GM20431 (cell line): ENCODE data around the gene IRX1.

ENCODE experiments used
- in situ Hi-C: fragments of 300-500 bp; cut with MseI, MboI; formaldehyde crosslinking; loops from one replicate; pipeline ENCODE4 v1.15.0; 2020; ENCODE audit warnings: low sequenced_read_pairs; ENCODE audit not compliant: unreplicated experiment

Gene IRX1

GRCh38 chr5:3595006-3595961 lies at the start of gene IRX1:
IRX1 (plus strand) TSS chr5:3595832; CDS start chr5:3596106, 274 bp downstream.
- in situ Hi-C loops: no loop called here

GRCh38 chr5:3546028-3546427 lies 49.6 kb upstream of the IRX1 start:
- in situ Hi-C loops: no loop called here

DNA sequence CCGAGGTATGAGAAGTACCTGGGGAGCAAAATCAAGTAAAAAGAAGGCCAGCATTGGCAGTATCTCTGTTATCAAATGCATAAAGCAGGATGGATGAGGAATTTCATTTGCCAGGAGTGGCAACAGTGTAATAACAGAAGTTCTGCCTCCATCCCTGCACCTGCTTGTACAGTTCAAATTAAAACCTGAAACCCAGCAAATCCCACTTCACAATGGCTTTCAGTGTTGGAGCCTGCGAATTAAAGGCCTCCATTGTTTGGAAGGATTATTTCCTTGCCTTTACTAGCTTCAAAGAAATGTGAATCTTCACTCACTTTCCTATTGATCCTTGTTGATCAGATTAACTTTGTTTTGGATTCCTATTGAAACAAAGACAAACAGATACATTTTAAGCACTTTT lies 31.5 kb upstream of the IRX1 start:
- in situ Hi-C loops: no loop called here

- in situ Hi-C loops: no loop called here
Measured at GRCh38 chr5:3564827-3565518, 30.7 kb upstream of the IRX1 start.

DNA sequence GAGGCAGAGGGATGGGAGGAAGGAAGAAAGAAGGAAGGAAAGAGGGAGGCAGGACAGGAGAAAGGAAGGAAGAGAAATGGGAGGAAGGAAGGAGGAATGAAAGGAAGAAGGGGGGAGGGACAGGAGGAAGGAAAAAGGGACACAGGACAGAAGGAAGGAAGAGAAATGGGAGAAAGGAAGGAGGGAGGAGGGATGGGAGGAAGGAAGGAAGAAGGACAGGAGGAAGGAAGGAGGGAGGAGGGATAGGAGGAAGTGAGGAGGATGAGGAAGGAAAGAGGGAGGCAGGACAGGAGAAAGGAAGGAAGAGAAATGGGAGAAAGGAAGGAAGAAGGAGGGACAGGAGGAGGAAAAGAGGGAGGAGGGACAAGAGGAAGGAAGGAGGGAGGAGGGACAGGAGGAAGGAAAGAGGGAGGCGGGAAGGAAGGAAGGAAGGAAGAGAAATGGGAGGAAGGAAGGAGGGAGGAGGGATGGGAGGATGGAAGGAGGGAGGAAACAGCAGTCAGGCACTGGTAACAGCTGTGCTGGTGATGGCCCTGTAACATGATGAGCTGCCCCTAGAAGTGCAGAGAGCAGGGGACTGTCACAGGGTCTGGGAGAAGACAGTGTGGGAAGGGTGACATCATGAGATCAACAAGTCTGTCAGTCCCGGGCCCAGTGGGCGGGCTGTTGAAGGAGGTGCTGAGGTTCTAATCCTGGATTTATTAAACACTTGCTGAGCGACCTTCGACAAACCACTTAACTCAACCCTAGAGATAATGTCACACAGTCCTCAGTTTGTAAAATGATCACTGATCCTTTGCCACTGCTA lies 10.7 kb upstream of the IRX1 start:
- in situ Hi-C loops: no loop called here

DNA sequence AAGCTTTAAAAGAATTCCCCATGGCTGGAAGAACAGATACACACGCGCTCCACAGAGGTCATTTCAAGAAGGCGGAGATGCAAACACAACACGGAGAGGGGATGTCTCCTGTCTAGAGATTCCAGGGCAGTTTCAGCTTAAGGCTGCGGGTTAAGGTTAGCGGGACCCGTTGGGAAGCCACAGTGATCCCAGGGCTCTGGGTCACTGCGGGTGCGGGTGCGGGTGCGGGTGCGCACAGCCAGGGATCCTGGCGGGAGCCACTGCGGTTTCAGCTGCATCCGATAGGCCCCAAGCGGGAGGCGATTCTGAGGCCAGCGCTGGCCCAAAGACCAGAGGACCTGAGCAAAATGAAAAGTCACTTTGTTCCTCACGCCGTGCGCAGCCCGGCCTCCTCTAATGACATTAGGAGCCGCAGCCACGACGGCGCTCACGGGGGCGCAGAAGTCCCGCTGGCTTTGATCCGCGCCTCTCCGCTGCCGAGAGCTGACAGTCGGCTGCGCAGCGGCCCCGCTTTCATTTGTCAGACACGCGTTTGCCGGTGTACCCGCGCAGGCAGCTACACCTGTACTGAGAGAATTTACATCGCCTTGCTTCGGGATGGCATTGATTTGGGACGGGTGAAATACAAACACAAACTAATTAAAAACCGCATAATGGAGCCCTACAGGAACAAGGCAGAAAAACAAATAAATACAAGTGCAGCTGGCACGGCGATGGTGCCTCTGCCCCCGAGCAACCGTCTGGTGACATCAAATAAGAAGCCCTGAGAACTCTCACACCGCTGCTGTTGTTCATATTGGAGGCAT lies 5.3 kb upstream of the IRX1 start:
- in situ Hi-C loops: no loop called here

- in situ Hi-C loops: no loop called here
Measured at GRCh38 chr5:3590967-3591900, 4.4 kb upstream of the IRX1 start.

- in situ Hi-C loops: no loop called here
Measured at GRCh38 chr5:3592298-3592697, 3.3 kb upstream of the IRX1 start.

GRCh38 chr5:3593771-3594509 lies 1.7 kb upstream of the IRX1 start:
- in situ Hi-C loops: no loop called here

- in situ Hi-C loops: no loop called here
Measured at GRCh38 chr5:3594510-3595005, 1.1 kb upstream of the IRX1 start.

- in situ Hi-C loops: no loop called here
Measured at GRCh38 chr5:3596261-3596825, 711 bp downstream of the IRX1 start.

GRCh38 chr5:3596857-3597166 lies 1.2 kb downstream of the IRX1 start:
- in situ Hi-C loops: no loop called here

DNA sequence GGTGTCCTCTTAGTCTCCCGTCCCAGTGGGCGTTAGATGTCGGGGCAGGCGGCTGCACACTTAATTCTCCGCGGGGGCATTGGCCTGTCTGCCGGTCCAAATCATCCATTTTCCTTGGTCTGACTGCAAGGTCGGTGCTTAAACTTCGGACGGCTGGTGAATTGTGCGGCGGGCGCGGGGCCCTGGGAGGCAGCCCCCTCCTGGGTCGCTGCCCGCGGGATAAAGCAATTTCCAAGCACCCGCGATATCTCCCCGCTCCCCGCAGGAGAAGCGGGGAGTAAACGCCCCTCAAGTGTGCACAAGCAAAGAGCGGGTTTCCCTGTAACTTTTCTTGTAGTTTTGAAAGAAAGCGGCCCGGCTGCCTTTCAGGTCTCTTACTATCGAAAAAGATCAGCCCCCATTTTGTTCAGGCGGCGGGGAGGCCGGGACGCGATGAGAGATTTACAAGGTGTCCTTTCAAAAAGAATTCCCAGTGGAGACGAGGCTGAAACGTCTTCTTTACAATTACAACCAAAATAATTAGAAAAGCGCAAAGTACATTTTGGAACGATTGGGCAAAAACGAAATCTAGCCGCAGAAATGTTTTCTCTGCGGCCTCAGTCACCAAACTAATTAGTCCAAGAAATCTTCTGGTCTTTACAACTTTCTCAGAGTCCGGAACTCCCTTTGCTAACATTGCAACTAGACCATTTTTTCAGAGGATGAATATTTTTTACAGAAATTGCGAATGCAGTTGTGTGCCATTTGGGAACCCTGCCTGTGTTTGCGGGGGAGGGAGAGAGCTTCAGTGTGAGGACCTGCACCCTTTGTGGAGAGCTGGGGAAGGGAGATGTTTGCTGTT lies 1.8 kb downstream of the IRX1 start:
- in situ Hi-C loops: no loop called here

DNA sequence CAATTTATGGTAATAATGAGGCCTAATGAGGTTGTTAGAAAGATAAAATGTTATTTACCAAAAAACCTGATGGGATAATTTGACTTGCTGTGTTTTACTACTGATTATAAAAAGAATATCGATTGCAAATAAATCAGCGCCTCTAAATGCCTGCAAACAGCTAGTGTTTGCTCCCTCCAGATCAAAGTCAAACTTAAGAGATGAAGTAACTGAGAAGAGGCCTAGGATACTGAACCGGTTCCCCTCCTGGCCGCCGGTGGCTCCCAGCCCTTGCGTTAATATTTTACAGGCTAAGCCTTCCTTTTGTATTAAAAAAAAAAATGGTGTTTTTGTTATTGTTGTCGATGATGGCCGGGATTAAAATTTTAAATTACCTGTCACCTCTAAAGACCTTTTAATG lies 2.6 kb downstream of the IRX1 start:
- in situ Hi-C loops: no loop called here

DNA sequence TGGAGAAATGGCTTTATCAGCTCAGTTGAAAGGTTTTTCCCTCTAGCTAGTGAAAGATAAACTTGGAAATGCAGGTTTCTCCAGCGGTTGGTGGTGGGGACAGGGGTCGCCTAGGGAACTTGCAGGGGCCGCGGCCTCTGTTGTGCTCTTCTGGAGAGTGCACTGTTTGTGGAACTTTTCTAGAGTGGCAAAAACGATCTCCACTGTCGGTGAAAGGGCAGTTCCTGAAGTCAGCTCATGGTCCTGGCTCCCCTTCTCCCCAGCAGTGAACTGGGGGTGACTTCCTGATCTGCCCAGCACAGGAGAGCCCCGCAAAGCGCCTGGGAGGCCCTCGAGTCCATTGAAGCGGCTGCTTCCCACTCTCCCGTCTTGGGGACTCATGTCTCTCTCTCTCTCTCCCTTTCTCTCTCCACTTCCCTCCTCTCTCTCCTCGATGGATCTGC lies 3.2 kb downstream of the IRX1 start:
- in situ Hi-C loops: no loop called here

- in situ Hi-C loops: no loop called here
Measured at GRCh38 chr5:3599226-3600105, 3.8 kb downstream of the IRX1 start.
